H7 (cell line): ENCODE results near the gene FAM210A. TPM values are rescaled to one million over a fixed set of nuclear protein-coding genes. Genes with fewer than 3 reads are reported as not detected.
"Not testable (repeated sequence)": the region's sequence is repeated elsewhere in the genome, so short reads cannot be mapped to it uniquely, and the experiment has no call there.

ENCODE experiments used
- DNase-seq: peaks from one replicate; pipeline ENCODE4 v3.0.0; 2012
- H3K27me3 ChIP-seq: 2 replicates; pipeline ENCODE4 v1.6.0; 2011; ENCODE audit warnings: mild to moderate bottlenecking, low read length; ENCODE audit not compliant: control insufficient read depth, insufficient read depth
- H3K36me3 ChIP-seq: replicated peaks from 2 replicates; pipeline ENCODE4 v1.5.1; 2011; ENCODE audit warnings: low read length; ENCODE audit not compliant: control insufficient read depth, insufficient read depth
- H3K4me3 ChIP-seq: 2 replicates; pipeline ENCODE4 v1.5.1; 2011; ENCODE audit warnings: low read depth, mild to moderate bottlenecking, control low read depth, low read length, moderate library complexity; ENCODE audit not compliant: insufficient read depth
- total RNA-seq: library from RNA; depleted of rRNA; stranded (reverse); fragments of >200 nt; shearing (Covaris generic); gene quantifications from 2 replicates; pipeline ENCODE4 v1.2.3, GENCODE V29; 2014

The FAM210A gene
- total RNA-seq, 1 experiment from 2014 or later: 23.8 TPM

GRCh38 chr18:13680612-13681011, 45.7 kb downstream of the FAM210A start:
- H3K27me3 ChIP-seq: no peaks in the 10 kb centered on the region
- H3K36me3 ChIP-seq: no peaks in the 10 kb centered on the region
- DNase-seq: peak; percentile 64
- no peak overlapping the region for H3K4me3 ChIP-seq

GRCh38 chr18:13677350-13677749, 49.0 kb downstream of the FAM210A start:
- H3K27me3 ChIP-seq, H3K36me3 ChIP-seq, H3K4me3 ChIP-seq, DNase-seq: not testable (repeated sequence)

GRCh38 chr18:13676471-13676870, 49.9 kb downstream of the FAM210A start:
- Histone ChIP-seq H3K4me3 (no peak overlapping the region), H3K36me3 (no peaks in the 10 kb centered on the region), H3K27me3 (no peaks in the 10 kb centered on the region)
- no peak for DNase-seq

DNA sequence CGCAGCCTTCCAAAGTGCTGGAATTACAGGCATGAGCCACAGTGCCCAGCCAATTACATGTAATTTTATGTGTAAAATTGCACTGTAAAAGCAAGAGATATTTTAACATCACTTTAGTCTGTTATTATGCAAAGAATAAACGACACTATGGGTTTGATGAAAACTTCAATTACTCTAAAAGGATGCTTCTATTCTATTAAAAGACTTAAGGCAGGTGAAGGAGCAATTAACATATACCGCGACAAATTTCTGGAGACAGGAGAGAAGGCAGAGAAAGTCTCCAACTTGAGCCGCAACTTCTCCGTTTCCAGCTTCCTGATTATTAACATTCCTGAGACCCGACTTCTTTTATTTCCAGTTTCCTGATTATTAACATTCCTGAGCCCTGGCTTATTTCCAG, 53.7 kb downstream of the FAM210A start:
- Histone ChIP-seq H3K27me3 (no peaks in the 10 kb centered on the region), H3K4me3 (no peak overlapping the region), H3K36me3 (no peaks in the 10 kb centered on the region)
- no peak for DNase-seq

DNA sequence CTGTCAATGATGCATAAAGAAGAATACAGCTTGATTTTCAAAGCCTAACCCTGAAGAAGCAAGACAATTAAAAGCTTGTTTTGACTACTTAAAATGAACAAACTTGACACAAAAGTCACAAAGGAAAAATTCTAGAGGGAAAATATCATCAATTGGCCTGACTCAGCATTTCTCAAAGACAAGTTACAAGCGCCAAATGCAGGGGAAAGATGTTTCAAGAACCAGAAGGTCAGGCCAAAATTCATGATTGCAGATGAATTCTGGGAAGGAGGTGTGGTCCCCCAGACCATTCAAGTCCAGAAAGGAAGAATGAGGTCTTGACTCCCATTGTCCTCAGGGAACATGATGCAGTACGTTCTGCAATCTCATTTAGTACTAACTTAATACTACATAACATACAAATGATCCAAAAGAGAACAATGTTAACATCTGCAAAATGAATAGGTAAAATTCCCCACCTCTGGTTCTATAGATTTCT, 64.5 kb downstream of the FAM210A start:
- Histone ChIP-seq H3K4me3 (no peak overlapping the region), H3K27me3 (no peaks in the 10 kb centered on the region), H3K36me3 (no peaks in the 10 kb centered on the region; the same call in 1 of the 2 replicates)
- DNase-seq: no peak

GRCh38 chr18:13661051-13661778, 65.1 kb downstream of the FAM210A start:
- Histone ChIP-seq H3K4me3 (no peak overlapping the region), H3K36me3 (no peaks in the 10 kb centered on the region; the same call in 1 of the 2 replicates), H3K27me3 (no peaks in the 10 kb centered on the region)
- no peak for DNase-seq

DNA sequence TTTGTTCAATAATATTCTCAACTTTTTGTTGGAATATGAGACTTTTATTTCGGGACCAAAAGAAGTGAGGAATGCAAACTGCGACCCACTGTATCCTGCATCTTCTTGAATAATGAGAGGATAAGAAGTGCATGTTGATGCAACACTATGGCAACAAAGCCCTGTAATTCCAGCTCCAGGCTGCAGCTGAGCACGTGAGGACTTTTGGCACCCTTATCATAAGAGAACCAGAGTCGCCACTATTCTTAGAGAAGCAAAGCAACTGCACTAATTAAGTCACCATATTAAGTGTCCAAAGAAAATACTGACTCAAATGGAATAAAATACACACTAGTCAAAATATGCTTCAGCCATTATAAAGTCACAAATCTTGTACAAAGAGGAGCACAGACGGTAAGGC, 65.8 kb downstream of the FAM210A start:
- no peak for DNase-seq
- no peaks in the 10 kb centered on the region for H3K27me3 ChIP-seq
- no peaks in the 10 kb centered on the region for H3K36me3 ChIP-seq
- no peak overlapping the region for H3K4me3 ChIP-seq

GRCh38 chr18:13658436-13659204, 67.7 kb downstream of the FAM210A start:
- H3K27me3 ChIP-seq: no peaks in the 10 kb centered on the region
- H3K4me3 ChIP-seq: no peak overlapping the region
- no peaks in the 10 kb centered on the region for H3K36me3 ChIP-seq
- DNase-seq: no peak

GRCh38 chr18:13657974-13658373, 68.4 kb downstream of the FAM210A start:
- DNase-seq: no peak
- no peak overlapping the region for H3K4me3 ChIP-seq
- no peaks in the 10 kb centered on the region for H3K27me3 ChIP-seq
- no peaks in the 10 kb centered on the region for H3K36me3 ChIP-seq

DNA sequence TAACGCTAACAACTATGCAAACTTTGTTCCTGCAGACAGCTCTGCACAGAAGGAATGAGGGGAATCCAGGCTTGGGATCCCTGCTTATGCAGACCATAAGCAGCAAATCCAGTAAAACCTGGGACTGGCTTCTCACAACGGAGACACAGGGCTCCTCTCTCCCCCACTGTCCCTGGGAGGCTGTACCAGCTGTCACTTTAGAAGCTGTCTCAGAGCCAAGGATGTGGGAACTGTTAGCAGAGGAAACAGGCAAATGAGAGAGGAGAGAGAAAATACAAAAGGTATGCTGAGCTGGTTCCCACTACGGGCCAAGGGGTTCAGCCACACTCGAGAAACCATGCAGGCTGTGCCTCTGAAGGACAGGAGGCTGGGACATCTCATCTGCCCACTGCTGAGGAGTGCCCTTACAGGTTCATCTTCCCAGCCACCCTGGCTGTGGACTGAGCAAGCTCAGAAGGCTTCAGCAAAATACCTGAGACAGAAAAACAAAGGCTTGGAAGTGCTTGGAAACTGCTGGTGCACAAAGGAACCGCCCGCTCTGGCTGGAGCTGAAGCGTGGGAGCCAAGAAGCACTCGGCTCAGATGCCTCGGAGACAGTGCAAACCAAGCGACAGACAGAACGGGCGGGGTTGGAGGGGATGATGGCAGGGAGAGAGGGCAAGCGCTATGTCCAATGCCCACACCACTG, 72.5 kb downstream of the FAM210A start:
- Histone ChIP-seq H3K36me3 (no peaks in the 10 kb centered on the region), H3K27me3 (no peaks in the 10 kb centered on the region), H3K4me3 (no peak overlapping the region)
- no peak for DNase-seq

DNA sequence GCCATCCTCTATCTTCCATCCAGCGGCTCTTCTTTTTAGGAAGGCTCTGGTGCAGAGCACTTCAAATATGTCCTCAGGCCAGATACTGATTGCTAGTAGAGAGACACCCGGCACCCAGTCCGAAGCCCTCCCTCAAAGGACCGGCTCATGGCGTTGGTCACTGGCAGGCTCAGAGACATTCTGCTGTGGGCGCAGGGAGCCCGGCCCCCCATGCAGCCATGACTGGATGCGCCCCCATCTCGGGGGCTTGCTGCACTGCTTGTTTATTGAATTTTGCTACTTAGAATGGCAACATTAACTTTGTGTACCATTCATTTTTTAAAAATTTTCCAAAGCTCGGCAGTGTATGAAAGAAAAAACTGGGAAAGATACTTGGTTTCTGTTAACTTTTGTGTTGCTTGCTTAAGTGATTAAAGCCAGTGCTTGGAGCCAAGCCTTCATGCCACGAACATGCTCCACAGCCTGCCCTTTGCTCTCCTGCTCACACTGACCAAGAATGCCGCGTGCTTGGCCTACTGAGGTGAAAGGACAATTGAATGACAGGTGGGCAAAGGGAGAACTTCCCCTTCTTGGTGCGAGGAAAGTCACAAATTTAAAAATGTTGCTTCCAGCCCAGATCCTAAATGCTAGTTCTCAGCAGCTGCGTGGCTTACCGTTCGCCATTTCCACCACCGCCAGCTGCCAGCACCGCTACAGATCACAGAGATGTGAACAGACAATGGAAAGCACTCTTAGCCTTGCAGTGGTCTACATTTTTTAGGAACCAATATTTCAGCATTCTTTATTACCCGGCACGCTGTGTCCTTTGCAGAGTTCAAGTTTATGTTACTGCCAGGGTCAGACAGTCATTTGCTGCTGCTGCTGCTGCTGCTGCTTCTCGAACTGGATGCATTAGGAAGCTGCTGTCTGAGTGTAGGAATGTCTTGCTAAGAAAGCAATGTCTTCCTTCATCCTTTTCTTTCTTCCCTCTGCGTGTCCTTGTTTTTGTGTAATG, 76.7 kb downstream of the FAM210A start:
- H3K36me3 ChIP-seq: no peaks in the 10 kb centered on the region
- no peaks in the 10 kb centered on the region for H3K27me3 ChIP-seq
- DNase-seq: no peak
- no peak overlapping the region for H3K4me3 ChIP-seq

DNA sequence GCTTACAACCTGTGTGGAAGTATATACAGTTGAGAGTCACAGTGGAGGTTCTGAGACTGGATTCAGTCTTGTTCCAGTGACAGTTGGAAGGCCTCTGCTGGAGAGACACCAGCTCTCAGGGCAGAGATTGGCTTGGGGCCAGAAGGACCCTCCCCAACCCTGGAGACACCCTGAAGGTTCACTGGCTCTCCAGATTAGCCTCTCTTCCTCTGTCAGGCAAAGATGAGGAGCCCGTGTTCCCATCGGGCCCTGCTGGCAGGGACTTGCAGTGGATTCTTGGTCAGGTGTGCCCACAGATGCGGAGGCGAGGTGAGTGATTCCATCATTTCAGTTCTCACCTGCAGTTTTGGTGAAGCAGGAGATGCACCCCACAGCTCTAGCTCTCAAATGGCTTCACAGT, 78.6 kb downstream of the FAM210A start:
- no peaks in the 10 kb centered on the region for H3K36me3 ChIP-seq
- DNase-seq: no peak
- H3K4me3 ChIP-seq: no peak overlapping the region
- no peaks in the 10 kb centered on the region for H3K27me3 ChIP-seq

DNA sequence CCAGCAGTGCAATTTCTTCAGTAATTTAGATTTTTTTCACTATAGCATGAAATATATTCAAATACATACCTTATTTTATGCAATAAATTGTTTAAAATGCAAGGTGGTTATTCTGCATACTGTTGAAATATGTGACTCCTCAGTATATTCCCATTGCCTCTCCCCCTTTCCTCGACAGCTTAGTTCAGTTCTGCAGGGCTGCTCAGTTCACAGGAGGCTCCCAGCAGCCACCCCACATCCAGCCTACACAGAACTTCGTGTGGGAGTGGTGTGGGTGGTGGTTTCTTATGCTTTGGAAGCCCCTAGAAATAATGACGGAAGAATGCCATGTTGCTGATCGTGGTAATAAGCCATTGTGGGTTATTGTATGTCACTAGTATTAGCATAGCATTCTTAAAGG, 79.7 kb downstream of the FAM210A start:
- Histone ChIP-seq H3K4me3 (no peak overlapping the region), H3K36me3 (no peaks in the 10 kb centered on the region), H3K27me3 (no peaks in the 10 kb centered on the region)
- DNase-seq: no peak

GRCh38 chr18:13645093-13645492, 81.3 kb downstream of the FAM210A start:
- no peaks in the 10 kb centered on the region for H3K36me3 ChIP-seq
- DNase-seq: no peak
- no peaks in the 10 kb centered on the region for H3K27me3 ChIP-seq
- no peak overlapping the region for H3K4me3 ChIP-seq
